KMS-11 (cell line): ENCODE measurements around the gene CDH4.

Experiments used
- H2AFZ ChIP-seq: fragments of 200-600 bp; sonication (generic); 2 replicates; pipeline ENCODE4 v1.6.1; 2016; ENCODE audit warnings: antibody characterized with exemption, mixed run types, low read depth
- H3K27ac ChIP-seq: fragments of 200-600 bp; sonication (generic); 2 replicates; pipeline ENCODE4 v1.6.1; 2016; ENCODE audit warnings: mild to moderate bottlenecking, mixed run types
- H3K27me3 ChIP-seq: fragments of 200-600 bp; sonication (generic); 2 replicates; pipeline ENCODE4 v1.6.1; 2017; ENCODE audit warnings: mild to moderate bottlenecking, low read depth, mixed run types, moderate library complexity; ENCODE audit not compliant: insufficient read depth
- H3K36me3 ChIP-seq: fragments of 200-600 bp; sonication (generic); 2 replicates; pipeline ENCODE4 v1.6.1; 2017; ENCODE audit warnings: mild to moderate bottlenecking, mixed run types; ENCODE audit not compliant: insufficient read depth
- H3K4me1 ChIP-seq: fragments of 200-600 bp; sonication (generic); 2 replicates; pipeline ENCODE4 v1.6.1; 2016; ENCODE audit warnings: mild to moderate bottlenecking, low read depth, mixed run types; ENCODE audit not compliant: poor library complexity, severe bottlenecking
- H3K4me2 ChIP-seq: fragments of 200-600 bp; sonication (generic); 2 replicates; pipeline ENCODE4 v1.7.0; 2016; ENCODE audit warnings: mild to moderate bottlenecking, mixed run types
- H3K4me3 ChIP-seq: fragments of 200-600 bp; sonication (generic); IDR thresholded peaks from 2 replicates; pipeline ENCODE4 v1.6.1; 2017; ENCODE audit warnings: low read depth, low read length, mixed read lengths; ENCODE audit not compliant: insufficient read depth
- H3K79me2 ChIP-seq: fragments of 200-600 bp; sonication (generic); 2 replicates; pipeline ENCODE4 v1.6.1; 2016; ENCODE audit warnings: low read depth, mixed run types; ENCODE audit not compliant: insufficient read depth
- H3K9ac ChIP-seq: fragments of 200-600 bp; sonication (generic); 2 replicates; pipeline ENCODE4 v1.6.1; 2016; ENCODE audit warnings: mild to moderate bottlenecking, mixed run types
- H4K20me1 ChIP-seq: fragments of 200-600 bp; sonication (generic); 2 replicates; pipeline ENCODE4 v1.6.1; 2016; ENCODE audit warnings: mild to moderate bottlenecking, mixed run types; ENCODE audit not compliant: insufficient read depth
- TF ChIP-seq, protein P1 (sequence below): fragments of 200-600 bp; sonication (generic); conservative IDR thresholded peaks from 2 replicates; pipeline ENCODE4 v1.6.1; 2017; ENCODE audit warnings: low read depth, mild to moderate bottlenecking, antibody characterized with exemption, low read length, moderate library complexity, mixed read lengths

CDH4 gene

DNA sequence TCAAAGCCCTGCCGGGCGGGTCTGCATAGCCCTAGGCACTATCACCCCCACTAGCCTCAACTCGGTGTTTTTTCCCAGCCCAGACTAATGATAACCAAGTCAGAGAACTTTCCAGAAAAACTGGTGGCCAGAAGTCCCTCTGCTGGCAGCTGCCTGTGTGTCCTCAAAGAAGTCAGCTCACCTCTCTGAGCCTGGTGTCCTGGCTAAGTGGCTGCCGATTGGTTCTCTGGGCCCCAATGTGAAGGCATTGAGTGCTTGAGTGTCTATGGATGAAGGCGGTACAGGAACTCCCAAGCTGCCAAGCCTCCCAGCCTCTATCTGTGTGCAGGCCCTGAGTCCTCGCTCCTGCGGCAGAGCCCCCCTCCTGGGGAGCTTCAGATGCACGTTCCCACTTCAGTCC, 458.0 kb downstream of the CDH4 start:
- Histone ChIP-seq H3K4me2 (no peak overlapping the region), H3K27ac (no peak overlapping the region), H3K4me3 (no peak overlapping the region), H3K36me3 (no peaks in the 10 kb centered on the region), H2AFZ (no peak overlapping the region), H3K27me3 (peaks cover 22% of the 10 kb centered on the region; the same call in 1 of the 2 replicates), H3K79me2 (no peaks in the 10 kb centered on the region), H3K4me1 (no peaks in the 10 kb centered on the region), H3K9ac (no peak overlapping the region), H4K20me1 (no peaks in the 10 kb centered on the region)
- TF ChIP-seq, protein P1, sequence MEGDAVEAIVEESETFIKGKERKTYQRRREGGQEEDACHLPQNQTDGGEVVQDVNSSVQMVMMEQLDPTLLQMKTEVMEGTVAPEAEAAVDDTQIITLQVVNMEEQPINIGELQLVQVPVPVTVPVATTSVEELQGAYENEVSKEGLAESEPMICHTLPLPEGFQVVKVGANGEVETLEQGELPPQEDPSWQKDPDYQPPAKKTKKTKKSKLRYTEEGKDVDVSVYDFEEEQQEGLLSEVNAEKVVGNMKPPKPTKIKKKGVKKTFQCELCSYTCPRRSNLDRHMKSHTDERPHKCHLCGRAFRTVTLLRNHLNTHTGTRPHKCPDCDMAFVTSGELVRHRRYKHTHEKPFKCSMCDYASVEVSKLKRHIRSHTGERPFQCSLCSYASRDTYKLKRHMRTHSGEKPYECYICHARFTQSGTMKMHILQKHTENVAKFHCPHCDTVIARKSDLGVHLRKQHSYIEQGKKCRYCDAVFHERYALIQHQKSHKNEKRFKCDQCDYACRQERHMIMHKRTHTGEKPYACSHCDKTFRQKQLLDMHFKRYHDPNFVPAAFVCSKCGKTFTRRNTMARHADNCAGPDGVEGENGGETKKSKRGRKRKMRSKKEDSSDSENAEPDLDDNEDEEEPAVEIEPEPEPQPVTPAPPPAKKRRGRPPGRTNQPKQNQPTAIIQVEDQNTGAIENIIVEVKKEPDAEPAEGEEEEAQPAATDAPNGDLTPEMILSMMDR = no peak

DNA sequence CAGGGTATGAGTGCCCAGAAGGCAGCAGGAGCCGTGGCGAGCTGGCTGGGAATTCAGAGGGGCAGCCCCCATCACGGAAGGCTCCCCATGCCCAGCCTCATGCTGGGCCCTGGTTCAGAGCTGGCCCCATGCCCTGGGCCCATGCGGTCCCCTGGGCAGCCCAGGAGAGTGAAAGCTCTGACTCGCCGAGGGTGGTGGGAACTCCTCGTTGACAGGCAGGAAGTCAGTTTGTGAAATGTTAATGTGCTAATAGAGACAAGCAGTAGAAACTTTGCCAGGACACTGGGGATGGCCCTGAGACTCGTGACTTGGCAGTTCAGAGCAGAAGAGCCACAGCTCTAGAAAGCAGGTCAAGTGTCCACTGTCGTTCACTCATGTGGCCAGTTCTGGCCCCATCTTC, 460.6 kb downstream of the CDH4 start:
- no peak overlapping the region for H2AFZ ChIP-seq
- no peak overlapping the region for H3K4me3 ChIP-seq
- peaks cover 17% of the 10 kb centered on the region; the same call in 1 of the 2 replicates for H3K27me3 ChIP-seq
- no peaks in the 10 kb centered on the region for H3K79me2 ChIP-seq
- no peak overlapping the region for H3K27ac ChIP-seq
- no peak overlapping the region for H3K4me2 ChIP-seq
- H4K20me1 ChIP-seq = no peaks in the 10 kb centered on the region
- H3K4me1 ChIP-seq = no peaks in the 10 kb centered on the region
- no peaks in the 10 kb centered on the region for H3K36me3 ChIP-seq
- H3K9ac ChIP-seq = no peak overlapping the region
- TF ChIP-seq, protein P1 = no peak

DNA sequence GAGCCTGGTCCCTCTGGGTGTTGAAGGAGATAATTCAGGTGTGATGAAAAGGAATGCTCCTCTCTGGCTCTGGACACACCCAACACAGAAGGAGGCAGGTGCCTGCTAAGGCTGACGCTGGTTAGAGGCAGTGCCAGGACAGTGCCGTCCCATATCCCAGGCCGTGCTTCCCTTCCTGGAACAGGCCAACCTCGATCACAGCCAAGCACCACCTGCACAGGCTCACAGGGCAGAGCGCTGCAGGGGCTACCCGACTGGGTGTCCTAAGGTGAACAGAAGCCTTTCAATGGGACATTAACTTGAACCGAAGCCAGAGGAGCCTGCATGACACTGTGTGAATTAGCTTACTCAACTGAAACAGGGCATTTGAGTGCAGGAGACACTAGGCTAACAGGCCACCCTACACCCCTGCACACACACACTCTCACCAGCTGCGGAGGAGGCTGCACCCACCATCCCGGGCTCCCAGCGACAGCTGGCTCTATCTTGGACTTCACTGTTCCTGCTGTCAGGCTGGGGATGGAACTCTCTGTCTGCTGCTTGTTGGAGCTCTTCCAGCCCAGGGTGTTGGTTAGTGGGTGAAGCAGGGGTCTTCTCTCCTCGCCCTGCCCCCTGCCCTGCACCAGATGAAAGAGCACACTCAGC, 466.4 kb downstream of the CDH4 start:
- no peaks in the 10 kb centered on the region for H3K79me2 ChIP-seq
- no peaks in the 10 kb centered on the region for H3K4me1 ChIP-seq
- H3K27ac ChIP-seq = no peak overlapping the region
- H2AFZ ChIP-seq = no peak overlapping the region
- H3K4me2 ChIP-seq = no peak overlapping the region
- H3K4me3 ChIP-seq = no peak overlapping the region
- H3K36me3 ChIP-seq = no peaks in the 10 kb centered on the region
- no peak overlapping the region for H3K9ac ChIP-seq
- H4K20me1 ChIP-seq = no peaks in the 10 kb centered on the region
- TF ChIP-seq, protein P1 = no peak
- peaks cover 12% of the 10 kb centered on the region; the same call in 1 of the 2 replicates for H3K27me3 ChIP-seq

DNA sequence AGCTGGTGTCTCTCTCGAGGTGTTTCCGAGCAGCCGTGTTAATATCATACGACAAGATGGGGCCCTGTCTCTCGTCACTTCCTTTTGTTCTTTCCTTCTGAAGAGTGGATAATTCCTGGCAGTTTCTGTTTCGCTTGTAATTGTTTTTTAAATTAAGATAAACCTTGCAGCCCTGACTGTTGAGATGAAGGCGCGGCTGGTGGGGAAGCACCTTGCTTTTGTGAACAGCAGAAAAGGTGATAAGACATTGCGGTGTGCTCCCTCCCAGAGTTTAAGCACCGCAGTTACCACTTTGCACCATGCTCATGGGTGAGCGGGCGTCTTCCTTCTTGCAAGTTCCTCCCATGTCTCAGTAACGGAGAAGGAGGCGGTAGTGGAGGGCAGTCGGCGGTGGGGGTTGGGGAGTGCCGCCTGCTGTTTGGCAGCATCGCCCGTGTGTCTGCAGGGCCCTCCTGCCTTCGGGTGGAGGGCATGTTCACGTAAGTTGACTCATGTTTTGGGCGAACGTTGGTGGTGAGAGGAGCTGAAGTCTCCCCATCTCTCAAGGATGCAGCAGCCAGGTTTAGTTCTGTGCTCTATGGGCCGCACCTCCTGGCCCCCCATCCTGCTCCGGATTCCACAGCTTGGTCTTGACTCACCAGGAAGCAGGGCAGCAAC, 467.8 kb downstream of the CDH4 start:
- H3K4me2 ChIP-seq = no peak overlapping the region

More for the DNA sequence above, 467.8 kb downstream of the CDH4 start:
- Histone ChIP-seq H3K36me3 (no peaks in the 10 kb centered on the region), H3K27ac (no peak overlapping the region), H3K4me3 (no peak overlapping the region), H3K4me1 (no peaks in the 10 kb centered on the region), H2AFZ (no peak overlapping the region), H3K9ac (no peak overlapping the region), H4K20me1 (no peaks in the 10 kb centered on the region), H3K27me3 (peaks cover 8% of the 10 kb centered on the region; the same call in 1 of the 2 replicates), H3K79me2 (no peaks in the 10 kb centered on the region)
- TF ChIP-seq, protein P1 = no peak
